ENCODE data around the gene PILRA. TPM values are rescaled to one million over a fixed set of nuclear protein-coding genes. Genes with fewer than 3 reads are reported as not detected.
"Not testable (repeated sequence)": the region's sequence is repeated elsewhere in the genome, so short reads cannot be mapped to it uniquely, and the experiment has no call there.

PILRA gene
- total RNA-seq, 2 experiments from 2014 or later: 1.8 to 2.7 TPM

GRCh38 chr7:100447363-100447762 is 74.1 kb downstream of the PILRA start:
- CTCF ChIA-PET: interaction anchor here (0.6 to 1.0 kb wide), 2 partner anchors 10 to 257 kb away, joined by 3 to 5 read pairs; no protein-coding TSS in a partner anchor
- DNase-seq; H3K4me3 Mint-ChIP-seq; H3K9me3 Mint-ChIP-seq; H3K27ac Mint-ChIP-seq; H3K36me3 Mint-ChIP-seq (ENCODE audit: low read depth); H3K27me3 Mint-ChIP-seq: not testable (repeated sequence)
- POLR2A ChIA-PET: interaction anchor here (0.6 to 0.7 kb wide), 2 partner anchors 17 to 161 kb away, joined by 3 to 4 read pairs; no protein-coding TSS in a partner anchor
- peaks cover 37% of the 10 kb centered on the region for H3K4me1 Mint-ChIP-seq

GRCh38 chr7:100449190-100449795 is 76.0 kb downstream of the PILRA start:
- CTCF ChIA-PET: interaction anchor here (0.6 to 2.3 kb wide), 9 partner anchors 9 to 826 kb away, joined by 3 to 14 read pairs (median 4); partner anchors contain the start of genes MEPCE and ZCWPW1
- Mint-ChIP-seq H3K27ac (no peak overlapping the region), H3K9me3 (no peaks in the 10 kb centered on the region), H3K4me1 (peaks cover 29% of the 10 kb centered on the region), H3K27me3 (no peaks in the 10 kb centered on the region), H3K36me3 (ENCODE audit: low read depth) (no peaks in the 10 kb centered on the region), H3K4me3 (no peak overlapping the region)
- POLR2A ChIA-PET: no interaction called here
- no peak for DNase-seq

Other genes with a start within 250 kb of the PILRA start
- 1 to 10 TPM; 2.3 to 3.6 TPM for gene MBLAC1, start 246.5 kb upstream of the PILRA start, total RNA-seq
- 100 to 1,000 TPM; 124 to 172 TPM for gene LAMTOR4, start 224.6 kb upstream of the PILRA start, total RNA-seq
- gene TRAPPC14, start 214.8 kb upstream of the PILRA start, total RNA-seq: 10 to 100 TPM; 54.0 to 54.6 TPM
- gene GAL3ST4, start 204.9 kb upstream of the PILRA start, total RNA-seq: 10 to 100 TPM; 14.2 to 15.6 TPM
- 10 to 100 TPM; 13.9 to 20.9 TPM for gene GPC2, start 196.1 kb upstream of the PILRA start, total RNA-seq
- gene STAG3, start 195.6 kb upstream of the PILRA start, total RNA-seq: 10 to 100 TPM; 24.2 to 24.7 TPM
- 10 to 100 TPM; 61.2 to 66.6 TPM for gene PVRIG, start 153.5 kb upstream of the PILRA start, total RNA-seq
- gene SPDYE3, start 65.8 kb upstream of the PILRA start, total RNA-seq: not detected
- gene PILRB, start 15.4 kb upstream of the PILRA start, total RNA-seq: 10 to 100 TPM; 50.6 to 56.2 TPM
- 1 to 10 TPM; 2.4 to 2.7 TPM for gene ZCWPW1, start 55.2 kb downstream of the PILRA start, total RNA-seq
- gene MEPCE, start 56.3 kb downstream of the PILRA start, total RNA-seq: 10 to 100 TPM; 49.1 to 50.5 TPM
- 10 to 100 TPM; 67.9 to 77.9 TPM for gene PPP1R35, start 63.0 kb downstream of the PILRA start, total RNA-seq
- gene SPACDR, start 90.8 kb downstream of the PILRA start, total RNA-seq: 1 to 10 TPM; 3.0 to 4.1 TPM
- 100 to 1,000 TPM; 113 to 128 TPM for gene TSC22D4, start 105.7 kb downstream of the PILRA start, total RNA-seq
- under 1 TPM; 0.23 to 0.32 TPM for gene NYAP1, start 110.4 kb downstream of the PILRA start, total RNA-seq
- 10 to 100 TPM; 43.0 to 45.3 TPM for gene AGFG2, start 165.7 kb downstream of the PILRA start, total RNA-seq
- 10 to 100 TPM; 34.6 to 36.1 TPM for gene SAP25, start 200.4 kb downstream of the PILRA start, total RNA-seq
- gene LRCH4, start 212.6 kb downstream of the PILRA start, total RNA-seq: 100 to 1,000 TPM; 189 to 217 TPM
- gene FBXO24, start 212.8 kb downstream of the PILRA start, total RNA-seq: 1 to 10 TPM; 1.3 to 1.5 TPM
- gene PCOLCE, start 228.9 kb downstream of the PILRA start, total RNA-seq: 10 to 100 TPM; 17.3 to 18.3 TPM
- gene MOSPD3, start 239.1 kb downstream of the PILRA start, total RNA-seq: 10 to 100 TPM; 59.7 to 66.7 TPM

Measured in activated CD4-positive, alpha-beta T cell treated with anti-CD3 and anti-CD28 coated beads, Interleukin-2, amount 10 ng/mL, durations not matched to agents 7 days and 5 days (primary cell).